ENCODE measurements around the gene ERBB4.

ERBB4 gene

GRCh38 chr2:212538305-212539071 is at the start of gene ERBB4:
Gene ERBB4, minus strand, starts transcription at chr2:212538802. Its CDS starts 272 bp downstream, at chr2:212538530.
- TF ChIP-seq CTCF (IDR thresholded peaks at IDR 0.05; ENCODE audit: low read depth, low read length) = no peak
- no peak for DNase-seq (ENCODE audit: low read depth in 2 of 2)
- peak within 1 kb of the TSS; percentile 57 to 58 for H3K4me3 ChIP-seq (replicated peaks in 1 of 2; ENCODE audit: low read depth in 2 of 2, low read length in 2 of 2)

- DNase-seq (ENCODE audit: low read depth in 2 of 2) = no peak
- no peak overlapping the region for H3K4me3 ChIP-seq (replicated peaks in 1 of 2; ENCODE audit: low read depth in 2 of 2, low read length in 2 of 2)
- no peak for TF ChIP-seq CTCF (IDR thresholded peaks at IDR 0.05; ENCODE audit: low read depth, low read length)
These were observed 41.5 kb upstream of the ERBB4 start for GRCh38 chr2:212580117-212580516.

- TF ChIP-seq CTCF (IDR thresholded peaks at IDR 0.05; ENCODE audit: low read depth, low read length) = no peak
- DNase-seq (ENCODE audit: low read depth in 2 of 2) = no peak
- H3K4me3 ChIP-seq (replicated peaks in 1 of 2; ENCODE audit: low read depth in 2 of 2, low read length in 2 of 2) = no peak overlapping the region
These were observed 17.7 kb upstream of the ERBB4 start for GRCh38 chr2:212556296-212556695.

GRCh38 chr2:212554233-212554632 is 15.6 kb upstream of the ERBB4 start:
- no peak for DNase-seq (ENCODE audit: low read depth in 2 of 2)
- H3K4me3 ChIP-seq (replicated peaks in 1 of 2; ENCODE audit: low read depth in 2 of 2, low read length in 2 of 2) = no peak overlapping the region
- no peak for TF ChIP-seq CTCF (IDR thresholded peaks at IDR 0.05; ENCODE audit: low read depth, low read length)

GRCh38 chr2:212549941-212550340 is 11.3 kb upstream of the ERBB4 start:
- DNase-seq (ENCODE audit: low read depth in 2 of 2) = no peak
- TF ChIP-seq CTCF (IDR thresholded peaks at IDR 0.05; ENCODE audit: low read depth, low read length) = no peak
- no peak overlapping the region for H3K4me3 ChIP-seq (replicated peaks in 1 of 2; ENCODE audit: low read depth in 2 of 2, low read length in 2 of 2)

- no peak overlapping the region for H3K4me3 ChIP-seq (replicated peaks in 1 of 2; ENCODE audit: low read depth in 2 of 2, low read length in 2 of 2)
- no peak for TF ChIP-seq CTCF (IDR thresholded peaks at IDR 0.05; ENCODE audit: low read depth, low read length)
- no peak for DNase-seq (ENCODE audit: low read depth in 2 of 2)
These were observed 10.9 kb upstream of the ERBB4 start for GRCh38 chr2:212549463-212549862.

GRCh38 chr2:212548455-212548819 is 9.8 kb upstream of the ERBB4 start:
- TF ChIP-seq CTCF (IDR thresholded peaks at IDR 0.05; ENCODE audit: low read depth, low read length) = peak; percentile 29
- DNase-seq (ENCODE audit: low read depth in 2 of 2) = peak; percentile 57 to 58
- no peak overlapping the region for H3K4me3 ChIP-seq (replicated peaks in 1 of 2; ENCODE audit: low read depth in 2 of 2, low read length in 2 of 2)

Data from cardiac fibroblast (primary cell).